GM18861 (cell line): ENCODE measurements around the gene POTEM.
"Not testable (repeated sequence)": the region's sequence is repeated elsewhere in the genome, so short reads cannot be mapped to it uniquely, and the experiment has no call there.

Source experiments
- ATAC-seq: cut with Tn5 transposase; IDR thresholded peaks from one replicate; pipeline ENCODE4 v1.9.1; 2021; ENCODE audit not compliant: unreplicated experiment

POTEM gene

GRCh38 chr14:18967134-18967533 is at the start of gene POTEM:
Gene POTEM, plus strand, starts transcription at chr14:18967434. Its CDS starts 52 bp downstream, at chr14:18967486.
- not testable (repeated sequence) for ATAC-seq

- not testable (repeated sequence) for ATAC-seq
Observed at GRCh38 chr14:18918345-18918744, 48.9 kb upstream of the POTEM start.

GRCh38 chr14:18920052-18920451 is 47.2 kb upstream of the POTEM start:
- ATAC-seq: not testable (repeated sequence)

GRCh38 chr14:18921055-18921701 is 46.1 kb upstream of the POTEM start:
- ATAC-seq: not testable (repeated sequence)

- not testable (repeated sequence) for ATAC-seq
Observed at GRCh38 chr14:18936848-18937247, 30.4 kb upstream of the POTEM start.

GRCh38 chr14:18938733-18939132 is 28.5 kb upstream of the POTEM start:
- ATAC-seq: not testable (repeated sequence)

GRCh38 chr14:18949939-18950338 is 17.3 kb upstream of the POTEM start:
- not testable (repeated sequence) for ATAC-seq

- not testable (repeated sequence) for ATAC-seq
Observed at GRCh38 chr14:18953085-18953484, 14.1 kb upstream of the POTEM start.

GRCh38 chr14:18955816-18956215 is 11.4 kb upstream of the POTEM start:
- not testable (repeated sequence) for ATAC-seq

- ATAC-seq: not testable (repeated sequence)
Observed at GRCh38 chr14:18961576-18961975, 5.7 kb upstream of the POTEM start.

- peak; percentile 64 for ATAC-seq
Observed at GRCh38 chr14:18962143-18962542, 5.1 kb upstream of the POTEM start.

GRCh38 chr14:18963276-18963675 is 4.0 kb upstream of the POTEM start:
- ATAC-seq: not testable (repeated sequence)

GRCh38 chr14:18964878-18965277 is 2.4 kb upstream of the POTEM start:
- not testable (repeated sequence) for ATAC-seq

- not testable (repeated sequence) for ATAC-seq
Observed at GRCh38 chr14:19002566-19002965, 35.3 kb downstream of the POTEM start.

GRCh38 chr14:19006490-19006889 is 39.3 kb downstream of the POTEM start:
- ATAC-seq: not testable (repeated sequence)

GRCh38 chr14:19007678-19008077 is 40.4 kb downstream of the POTEM start:
- not testable (repeated sequence) for ATAC-seq

GRCh38 chr14:19011029-19011428 is 43.8 kb downstream of the POTEM start:
- not testable (repeated sequence) for ATAC-seq

- not testable (repeated sequence) for ATAC-seq
Observed at GRCh38 chr14:19011703-19012102, 44.5 kb downstream of the POTEM start.

- ATAC-seq: not testable (repeated sequence)
Observed at GRCh38 chr14:19015185-19015584, 48.0 kb downstream of the POTEM start.

- ATAC-seq: not testable (repeated sequence)
Observed at GRCh38 chr14:19025080-19025589, 57.9 kb downstream of the POTEM start.

- not testable (repeated sequence) for ATAC-seq
Observed at GRCh38 chr14:19026649-19027351, 59.6 kb downstream of the POTEM start.

GRCh38 chr14:19027895-19028294 is 60.7 kb downstream of the POTEM start:
- ATAC-seq: not testable (repeated sequence)
